HG03342 (cell line): ENCODE data around the gene HYLS1.
A peak's percentile ranks its signal among the peaks of the same experiment; 100 is the strongest.
"Not testable (repeated sequence)": the region's sequence is repeated elsewhere in the genome, so short reads cannot be mapped to it uniquely, and the experiment has no call there.

Experiments
- ATAC-seq: cut with Tn5 transposase; IDR thresholded peaks from one replicate; pipeline ENCODE4 v1.9.1; 2021; ENCODE audit warnings: mild to moderate bottlenecking, moderate library complexity; ENCODE audit not compliant: unreplicated experiment

The HYLS1 gene

GRCh38 chr11:125902927-125903710 lies 15.7 kb downstream of the HYLS1 start, which contains the start of gene PUS3:
Gene PUS3, minus strand, starts transcription at chr11:125903206. Its CDS starts 6,922 bp downstream, at chr11:125896284.
- ATAC-seq = peak; percentile 96

- no peak for ATAC-seq
Measured at GRCh38 chr11:125903711-125904659, 16.5 kb downstream of the HYLS1 start, which contains the start of gene DDX25. Gene DDX25, plus strand, starts transcription at chr11:125904508. Its CDS starts 10 bp downstream, at chr11:125904518.

GRCh38 chr11:125904678-125905077 lies 17.2 kb downstream of the HYLS1 start:
- ATAC-seq = no peak

GRCh38 chr11:125910226-125910849 lies 22.9 kb downstream of the HYLS1 start:
- ATAC-seq = no peak

- not testable (repeated sequence) for ATAC-seq
Measured at GRCh38 chr11:125914601-125915000, 27.1 kb downstream of the HYLS1 start.

GRCh38 chr11:125916683-125917347 lies 29.3 kb downstream of the HYLS1 start:
- no peak for ATAC-seq

GRCh38 chr11:125918140-125918840 lies 30.8 kb downstream of the HYLS1 start:
- ATAC-seq = no peak

GRCh38 chr11:125921042-125921441 lies 33.6 kb downstream of the HYLS1 start:
- no peak for ATAC-seq

- no peak for ATAC-seq
Measured at GRCh38 chr11:125922156-125922555, 34.7 kb downstream of the HYLS1 start.

GRCh38 chr11:125923012-125923579 lies 35.6 kb downstream of the HYLS1 start:
- no peak for ATAC-seq

- ATAC-seq = no peak
Measured at GRCh38 chr11:125923633-125924032, 36.2 kb downstream of the HYLS1 start.

GRCh38 chr11:125924384-125925007 lies 37.0 kb downstream of the HYLS1 start:
- ATAC-seq = no peak

- ATAC-seq = no peak
Measured at GRCh38 chr11:125925247-125925740, 37.8 kb downstream of the HYLS1 start.

GRCh38 chr11:125925804-125926203 lies 38.3 kb downstream of the HYLS1 start:
- no peak for ATAC-seq

GRCh38 chr11:125926682-125927081 lies 39.2 kb downstream of the HYLS1 start:
- no peak for ATAC-seq

- no peak for ATAC-seq
Measured at GRCh38 chr11:125929445-125930075, 42.1 kb downstream of the HYLS1 start.

- ATAC-seq = no peak
Measured at GRCh38 chr11:125930076-125930450, 42.6 kb downstream of the HYLS1 start.

- ATAC-seq = no peak
Measured at GRCh38 chr11:125931116-125931515, 43.6 kb downstream of the HYLS1 start.

GRCh38 chr11:125931668-125932067 lies 44.2 kb downstream of the HYLS1 start:
- ATAC-seq = no peak
